Measurements from ENCODE around the gene FAM110A.
"Not testable (repeated sequence)": the region's sequence is repeated elsewhere in the genome, so short reads cannot be mapped to it uniquely, and the experiment has no call there.

Gene FAM110A

GRCh38 chr20:824490-824889 lies 9.0 kb upstream of the FAM110A start:
- DNase-seq: no peak

GRCh38 chr20:824916-825315 lies 8.6 kb upstream of the FAM110A start:
- no peak for DNase-seq

GRCh38 chr20:825710-826421 lies 7.6 kb upstream of the FAM110A start:
- no peak for DNase-seq

- DNase-seq: no peak
These were observed 6.7 kb upstream of the FAM110A start for GRCh38 chr20:826695-827323.

GRCh38 chr20:827981-828380 lies 5.5 kb upstream of the FAM110A start:
- DNase-seq: not testable (repeated sequence)

- DNase-seq: no peak
These were observed 4.5 kb upstream of the FAM110A start for GRCh38 chr20:828987-829386.

GRCh38 chr20:829551-829950 lies 4.0 kb upstream of the FAM110A start:
- DNase-seq: no peak

GRCh38 chr20:830011-830521 lies 3.4 kb upstream of the FAM110A start:
- DNase-seq: no peak

GRCh38 chr20:831251-831650 lies 2.3 kb upstream of the FAM110A start:
- DNase-seq: no peak

GRCh38 chr20:831956-832355 lies 1.6 kb upstream of the FAM110A start:
- no peak for DNase-seq

GRCh38 chr20:833121-833449 lies 430 bp upstream of the FAM110A start:
- DNase-seq: no peak

GRCh38 chr20:834151-834746 lies 734 bp downstream of the FAM110A start:
- no peak for DNase-seq

- DNase-seq: no peak
These were observed 2.1 kb downstream of the FAM110A start for GRCh38 chr20:835608-836045.

- DNase-seq: no peak
These were observed 2.7 kb downstream of the FAM110A start for GRCh38 chr20:836190-836589.

- DNase-seq: no peak
These were observed 5.5 kb downstream of the FAM110A start for GRCh38 chr20:839015-839414.

GRCh38 chr20:839626-840025 lies 6.1 kb downstream of the FAM110A start:
- DNase-seq: no peak

GRCh38 chr20:840503-840857 lies 7.0 kb downstream of the FAM110A start:
- DNase-seq: no peak

- no peak for DNase-seq
These were observed 7.5 kb downstream of the FAM110A start for GRCh38 chr20:840858-841567.

- no peak for DNase-seq
These were observed 8.3 kb downstream of the FAM110A start for GRCh38 chr20:841568-842546.

- DNase-seq: no peak
These were observed 9.0 kb downstream of the FAM110A start for GRCh38 chr20:842547-842940.

- no peak for DNase-seq
These were observed 10.4 kb downstream of the FAM110A start for GRCh38 chr20:843912-844311.

- DNase-seq: peak; percentile 96
These were observed 11.1 kb downstream of the FAM110A start for GRCh38 chr20:844473-845225.
